ENCODE measurements around the gene FXYD1.

DNA sequence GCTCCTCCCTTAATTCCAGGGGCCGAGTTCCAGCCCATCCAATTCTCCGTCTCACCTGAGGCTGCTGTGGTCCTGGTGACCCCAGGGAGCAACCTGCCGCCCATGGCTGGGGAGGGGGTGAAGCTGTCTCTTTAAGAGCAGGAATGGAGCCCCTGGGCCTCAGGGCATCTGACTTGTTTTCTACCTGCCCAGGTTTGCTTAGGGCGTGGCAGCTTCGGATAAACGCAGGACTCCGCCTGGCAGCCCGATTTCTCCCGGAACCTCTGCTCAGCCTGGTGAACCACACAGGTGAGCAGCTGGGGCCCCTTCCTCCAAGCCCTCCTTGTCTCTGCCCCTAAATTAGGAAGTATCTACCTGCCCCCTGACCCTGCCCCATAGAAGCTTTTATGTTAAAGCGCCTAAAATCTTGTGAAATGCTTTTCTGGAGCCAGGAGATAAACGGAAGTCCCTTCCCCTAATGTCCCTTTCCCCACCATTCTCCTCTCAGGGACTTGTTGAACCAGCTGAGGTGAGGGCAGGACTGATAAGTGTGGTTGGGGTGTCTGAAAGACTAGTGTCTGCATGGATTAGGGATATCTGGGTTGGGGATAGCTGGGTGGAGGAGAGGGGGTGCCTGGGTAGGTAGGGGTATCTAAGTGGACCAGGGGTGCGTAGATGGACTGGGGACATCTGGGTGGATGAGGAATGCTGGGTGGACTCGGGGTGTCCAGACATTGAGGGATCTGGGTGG is 22.4 kb upstream of the FXYD1 start:
- TF ChIP-seq, protein P1, sequence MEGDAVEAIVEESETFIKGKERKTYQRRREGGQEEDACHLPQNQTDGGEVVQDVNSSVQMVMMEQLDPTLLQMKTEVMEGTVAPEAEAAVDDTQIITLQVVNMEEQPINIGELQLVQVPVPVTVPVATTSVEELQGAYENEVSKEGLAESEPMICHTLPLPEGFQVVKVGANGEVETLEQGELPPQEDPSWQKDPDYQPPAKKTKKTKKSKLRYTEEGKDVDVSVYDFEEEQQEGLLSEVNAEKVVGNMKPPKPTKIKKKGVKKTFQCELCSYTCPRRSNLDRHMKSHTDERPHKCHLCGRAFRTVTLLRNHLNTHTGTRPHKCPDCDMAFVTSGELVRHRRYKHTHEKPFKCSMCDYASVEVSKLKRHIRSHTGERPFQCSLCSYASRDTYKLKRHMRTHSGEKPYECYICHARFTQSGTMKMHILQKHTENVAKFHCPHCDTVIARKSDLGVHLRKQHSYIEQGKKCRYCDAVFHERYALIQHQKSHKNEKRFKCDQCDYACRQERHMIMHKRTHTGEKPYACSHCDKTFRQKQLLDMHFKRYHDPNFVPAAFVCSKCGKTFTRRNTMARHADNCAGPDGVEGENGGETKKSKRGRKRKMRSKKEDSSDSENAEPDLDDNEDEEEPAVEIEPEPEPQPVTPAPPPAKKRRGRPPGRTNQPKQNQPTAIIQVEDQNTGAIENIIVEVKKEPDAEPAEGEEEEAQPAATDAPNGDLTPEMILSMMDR (IDR thresholded peaks at IDR 0.05; ENCODE audit: borderline replicate concordance, extremely low read depth, low read length, poor library complexity, severe bottlenecking): no peak
- no peak for TF ChIP-seq EZH2 (IDR thresholded peaks at IDR 0.05; ENCODE audit: borderline replicate concordance, low read depth, low read length, severe bottlenecking)

Data from DND-41 (cell line).